ENCODE data around the gene SCN2B. TPM values are rescaled to one million over a fixed set of nuclear protein-coding genes. Genes with fewer than 3 reads are reported as not detected.

SCN2B gene
- total and polyA plus RNA-seq, 10 of the 15 experiments (the other 5 are each of a cell fraction or from before 2014, with no cell fraction given) = 0.01 TPM; not detected in 9

- WGBS (ENCODE audit: insufficient coverage, insufficient replicate concordance, low lambda C conversion rate, missing lambda C conversion rate) = 35% methylated on average over 1 of the region's 1 CpG
- Histone ChIP-seq H3K9ac (ENCODE audit: control insufficient read depth, insufficient read depth, low read length) (no peak overlapping the region), H3K27ac (ENCODE audit: control insufficient read depth, insufficient read depth) (no peak overlapping the region), H3K4me1 (ENCODE audit: control insufficient read depth, insufficient read depth, low read length) (no peaks in the 10 kb centered on the region), H3K4me3 (no peak overlapping the region), H2AFZ (ENCODE audit: control insufficient read depth, low read depth, low read length) (no peak overlapping the region), H3K79me2 (ENCODE audit: control insufficient read depth, insufficient read depth, low read length) (no peaks in the 10 kb centered on the region), H3K4me2 (ENCODE audit: control insufficient read depth, insufficient read depth) (no peak overlapping the region), H3K9me3 (replicated peaks; ENCODE audit: control insufficient read depth, insufficient read depth, low read length) (no peaks in the 10 kb centered on the region), H4K20me1 (ENCODE audit: control insufficient read depth, insufficient read depth) (no peaks in the 10 kb centered on the region), H3K36me3 (ENCODE audit: control insufficient read depth in 2 of 2, insufficient read depth in 2 of 2, low read length in 1 of 2) (no peaks in the 10 kb centered on the region), H3K27me3 (replicated peaks in 1 of 2; ENCODE audit: control insufficient read depth in 2 of 2, insufficient read depth in 2 of 2, low read length in 1 of 2) (peaks cover 31 to 32% of the 10 kb centered on the region in 2 experiments)
- DNase-seq (ENCODE audit: low read depth, low spot score) (no peak), ATAC-seq (no peak), FAIRE-seq (no peak)
- in situ Hi-C loops (cut with MboI) = no loop called here
- RAD21 ChIA-PET (ENCODE audit: unreplicated experiment) = no interaction called here
- POLR2A ChIA-PET = no interaction called here
- SMC1A ChIA-PET (ENCODE audit: uncharacterized antibody, unreplicated experiment) = interaction anchor here (0.6 kb wide), 1 partner anchor 507 kb away, joined by 3 read pairs; no protein-coding TSS in a partner anchor
- BruUV-seq (replicated peaks) = no TSS peak
- intact Hi-C loops (cut with micrococcal nuclease; ENCODE audit: unreplicated experiment) = no loop called here
- TF ChIP-seq ZNF384 (IDR thresholded peaks at IDR 0.05; ENCODE audit: borderline replicate concordance, low read depth, low read length) (no peak), SP1 (IDR thresholded peaks at IDR 0.05; ENCODE audit: low read depth, low read length) (no peak), NBN (IDR thresholded peaks at IDR 0.05) (no peak), IKZF2 (IDR thresholded peaks at IDR 0.05) (no peak), SRF (IDR thresholded peaks at IDR 0.05; ENCODE audit: low read depth in 2 of 2, low read length in 2 of 2) (no peak), MYC (IDR thresholded peaks at IDR 0.05; ENCODE audit: insufficient read depth, insufficient read length, insufficient replicate concordance, low read length, severe bottlenecking) (no peak), RBBP5 (conservative IDR thresholded peaks at IDR 0.05) (no peak), POLR2AphosphoS5 (IDR thresholded peaks at IDR 0.05; ENCODE audit: low read length) (no peak), ATF7 (IDR thresholded peaks at IDR 0.05; ENCODE audit: low read depth) (no peak), JUND (IDR thresholded peaks at IDR 0.05; ENCODE audit: low read depth, low read length) (no peak)
- CTCF ChIA-PET = interaction anchor here (3.3 to 4.8 kb wide), 2 partner anchors 11 to 16 kb away, joined by 20 to 37 read pairs; no protein-coding TSS in a partner anchor
Observed at GRCh38 chr11:118154641-118155040, 21.8 kb downstream of the SCN2B start.

- ChIA-PET SMC1A (ENCODE audit: uncharacterized antibody, unreplicated experiment) (no interaction called here), POLR2A (no interaction called here), RAD21 (ENCODE audit: unreplicated experiment) (no interaction called here), CTCF (interaction anchor here (0.6 kb wide), 1 partner anchor 222 kb away, joined by 3 read pairs; no protein-coding TSS in a partner anchor)
- BruUV-seq (replicated peaks) = no TSS peak
- H3K79me2 ChIP-seq (ENCODE audit: control insufficient read depth, insufficient read depth, low read length) = no peaks in the 10 kb centered on the region
- no peak overlapping the region for H3K4me2 ChIP-seq (ENCODE audit: control insufficient read depth, insufficient read depth)
- H3K27me3 ChIP-seq (replicated peaks in 1 of 2; ENCODE audit: control insufficient read depth in 2 of 2, insufficient read depth in 2 of 2, low read length in 1 of 2) = peaks cover 31 to 32% of the 10 kb centered on the region in 2 experiments
- no peak for DNase-seq (ENCODE audit: low read depth, low spot score)
- H3K4me3 ChIP-seq = no peak overlapping the region
- 66% methylated on average over 11 of the region's 11 CpGs for WGBS (ENCODE audit: insufficient coverage, insufficient replicate concordance, low lambda C conversion rate, missing lambda C conversion rate)
- no peaks in the 10 kb centered on the region for H4K20me1 ChIP-seq (ENCODE audit: control insufficient read depth, insufficient read depth)
- in situ Hi-C loops (cut with MboI) (no loop called here), intact Hi-C loops (cut with micrococcal nuclease; ENCODE audit: unreplicated experiment) (no loop called here)
- no peak overlapping the region for H2AFZ ChIP-seq (ENCODE audit: control insufficient read depth, low read depth, low read length)
- no peaks in the 10 kb centered on the region for H3K4me1 ChIP-seq (ENCODE audit: control insufficient read depth, insufficient read depth, low read length)
- FAIRE-seq = no peak
- no peak overlapping the region for H3K27ac ChIP-seq (ENCODE audit: control insufficient read depth, insufficient read depth)
- H3K9ac ChIP-seq (ENCODE audit: control insufficient read depth, insufficient read depth, low read length) = no peak overlapping the region
- no peaks in the 10 kb centered on the region for H3K9me3 ChIP-seq (replicated peaks; ENCODE audit: control insufficient read depth, insufficient read depth, low read length)
- ATAC-seq = no peak
- TF ChIP-seq BHLHE40 (IDR thresholded peaks at IDR 0.05; ENCODE audit: borderline replicate concordance in 1 of 2, low read depth in 2 of 2, low read length in 1 of 2) = no peak
- TF ChIP-seq EGR1 (IDR thresholded peaks at IDR 0.05; ENCODE audit: borderline replicate concordance in 1 of 2, low read depth in 2 of 2, low read length in 2 of 2) = no peak
- TF ChIP-seq NR2F1 (conservative IDR thresholded peaks at IDR 0.05) = no peak
- TF ChIP-seq IKZF1 (conservative IDR thresholded peaks at IDR 0.05) = no peak
- no peak for TF ChIP-seq PBX3 (IDR thresholded peaks at IDR 0.05; ENCODE audit: insufficient replicate concordance, low read depth, low read length)
- TF ChIP-seq NFIC (IDR thresholded peaks at IDR 0.05; ENCODE audit: low read depth, low read length) = no peak
- TF ChIP-seq HDAC6 (IDR thresholded peaks at IDR 0.05; ENCODE audit: unreplicated experiment) = no peak
- TF ChIP-seq LARP7 (IDR thresholded peaks at IDR 0.05) = no peak
- no peaks in the 10 kb centered on the region for H3K36me3 ChIP-seq (ENCODE audit: control insufficient read depth in 2 of 2, insufficient read depth in 2 of 2, low read length in 1 of 2)
Observed at GRCh38 chr11:118153976-118154375, 22.5 kb downstream of the SCN2B start.
